Measurements from ENCODE around the gene EEFSEC.

DNA sequence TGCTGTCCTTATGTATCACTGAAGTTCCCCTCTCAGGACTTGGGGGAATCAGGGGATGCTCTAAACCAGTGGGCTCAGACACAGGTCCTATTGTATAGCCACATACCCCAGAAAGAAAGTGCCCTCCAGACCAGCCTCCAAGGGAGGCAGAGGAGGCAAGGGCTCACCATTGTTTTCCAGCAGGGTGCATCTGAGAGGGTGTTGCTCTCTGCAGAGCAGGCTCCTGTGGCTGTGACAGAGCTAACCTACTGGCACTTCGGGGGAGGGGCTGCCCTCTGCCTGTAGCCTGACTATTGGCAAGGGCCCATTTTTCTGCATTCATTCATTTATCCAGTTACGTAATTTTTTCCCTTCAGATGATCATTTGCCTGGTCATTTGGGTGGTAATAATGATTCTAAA is 39.9 kb downstream of the EEFSEC start:
- no peak for TF ChIP-seq CTCF (IDR thresholded peaks at IDR 0.05)
- no peak for TF ChIP-seq POLR2A (IDR thresholded peaks at IDR 0.05)

All from adrenal gland (tissue), 5 donors.